ENCODE data around the gene CCER1.
A peak's percentile ranks its signal among the peaks of the same experiment; 100 is the strongest.

Gene CCER1

GRCh38 chr12:90964616-90965015 lies 9.6 kb upstream of the CCER1 start:
- DNase-seq: no peak

- no peak for DNase-seq
Measured at GRCh38 chr12:90963946-90964345, 9.0 kb upstream of the CCER1 start.

GRCh38 chr12:90961154-90961553 lies 6.2 kb upstream of the CCER1 start:
- DNase-seq: no peak

DNA sequence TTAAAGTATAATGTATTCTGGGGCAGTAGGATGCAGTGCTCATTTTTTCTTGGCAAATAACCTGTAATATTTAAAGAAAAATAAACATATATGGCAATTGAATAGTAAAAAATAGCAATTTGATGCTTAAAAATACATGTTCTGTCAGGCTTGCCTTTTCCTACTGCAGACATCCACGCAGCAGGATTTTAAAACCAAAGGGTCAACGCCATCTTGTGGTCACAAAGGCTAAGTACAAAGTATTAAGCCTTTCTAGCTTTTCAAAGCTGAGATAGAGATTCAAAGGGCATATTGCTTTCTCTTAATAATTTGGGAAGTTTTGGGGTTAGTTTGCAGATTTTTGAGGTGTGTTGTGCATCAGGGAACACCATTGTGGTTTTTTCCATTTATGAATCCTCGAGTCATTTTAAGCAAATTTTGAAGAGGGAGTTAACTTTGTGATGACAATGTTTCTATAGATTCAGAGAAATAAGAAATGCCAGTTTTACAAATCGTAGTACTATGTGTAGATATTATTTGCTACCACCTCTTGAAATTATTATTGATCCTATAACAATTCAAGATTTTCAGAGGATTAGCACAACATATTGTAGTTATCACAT lies 4.7 kb upstream of the CCER1 start:
- DNase-seq: peak; percentile 74

DNA sequence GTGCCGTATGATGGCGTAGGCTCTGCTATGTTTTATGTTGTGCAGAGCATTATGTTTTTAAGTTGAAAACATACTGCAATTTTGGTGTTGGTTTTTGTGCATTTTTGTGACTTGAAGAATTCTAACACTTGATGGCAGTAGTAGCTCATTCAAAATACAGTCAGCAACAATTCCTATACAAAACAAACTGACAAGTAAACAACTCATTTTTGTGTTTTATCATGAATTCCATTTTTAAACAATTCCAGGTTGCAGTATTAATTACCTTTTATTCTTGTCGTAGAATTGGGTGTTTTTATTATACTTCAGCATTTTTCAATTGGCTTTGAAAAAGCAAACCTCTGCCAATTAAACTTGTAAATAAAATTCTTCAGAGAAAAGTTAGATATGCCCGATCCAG lies 4.1 kb upstream of the CCER1 start:
- DNase-seq: peak; percentile 17

DNA sequence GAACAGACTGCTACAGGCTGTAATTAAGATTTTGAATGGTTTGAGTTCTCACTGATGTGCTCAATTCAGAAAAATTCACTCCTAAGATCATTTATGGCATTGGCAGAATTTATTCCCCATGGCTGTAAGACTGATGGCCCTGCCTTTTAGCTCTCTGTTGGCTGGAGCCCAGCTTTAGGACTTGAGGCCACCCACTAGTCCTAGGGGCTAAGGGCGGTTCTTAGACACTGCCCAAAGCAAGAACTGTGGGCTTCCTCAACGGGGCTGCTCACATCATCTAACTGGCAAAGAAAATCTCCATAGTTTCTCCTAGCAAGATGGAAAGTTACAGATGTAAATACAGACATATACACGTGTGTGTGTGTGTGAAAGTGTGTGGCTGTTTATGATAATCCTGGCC lies 3.4 kb upstream of the CCER1 start:
- DNase-seq: no peak

GRCh38 chr12:90954428-90954827 lies 548 bp downstream of the CCER1 start:
- no peak for DNase-seq

- DNase-seq: peak; percentile 30
Measured at GRCh38 chr12:90953956-90954421, 987 bp downstream of the CCER1 start.

GRCh38 chr12:90951432-90952105 lies 3.4 kb downstream of the CCER1 start:
- no peak for DNase-seq

DNA sequence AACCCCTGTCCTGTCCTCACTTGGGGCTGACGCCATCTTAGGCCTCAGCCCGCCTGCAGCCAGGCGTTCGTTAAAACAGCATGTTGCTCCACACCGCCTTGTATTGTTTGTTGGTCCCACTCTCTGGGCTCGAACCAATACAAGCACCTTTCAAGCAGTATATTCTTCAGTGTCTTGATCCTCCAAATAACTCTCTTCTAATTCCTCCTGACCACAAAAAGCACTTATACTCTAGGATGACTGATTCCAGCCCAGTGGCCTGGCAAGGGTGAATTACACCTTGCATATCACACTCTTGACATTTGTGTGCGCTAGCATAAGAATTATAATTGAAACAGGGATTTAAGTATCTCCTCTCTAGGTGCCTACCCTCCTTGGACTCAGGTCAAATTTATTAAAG lies 7.1 kb downstream of the CCER1 start:
- DNase-seq: no peak

GRCh38 chr12:90945070-90945649 lies 9.8 kb downstream of the CCER1 start:
- peak; percentile 75 for DNase-seq

GRCh38 chr12:90943255-90943654 lies 11.7 kb downstream of the CCER1 start:
- DNase-seq: no peak

DNA sequence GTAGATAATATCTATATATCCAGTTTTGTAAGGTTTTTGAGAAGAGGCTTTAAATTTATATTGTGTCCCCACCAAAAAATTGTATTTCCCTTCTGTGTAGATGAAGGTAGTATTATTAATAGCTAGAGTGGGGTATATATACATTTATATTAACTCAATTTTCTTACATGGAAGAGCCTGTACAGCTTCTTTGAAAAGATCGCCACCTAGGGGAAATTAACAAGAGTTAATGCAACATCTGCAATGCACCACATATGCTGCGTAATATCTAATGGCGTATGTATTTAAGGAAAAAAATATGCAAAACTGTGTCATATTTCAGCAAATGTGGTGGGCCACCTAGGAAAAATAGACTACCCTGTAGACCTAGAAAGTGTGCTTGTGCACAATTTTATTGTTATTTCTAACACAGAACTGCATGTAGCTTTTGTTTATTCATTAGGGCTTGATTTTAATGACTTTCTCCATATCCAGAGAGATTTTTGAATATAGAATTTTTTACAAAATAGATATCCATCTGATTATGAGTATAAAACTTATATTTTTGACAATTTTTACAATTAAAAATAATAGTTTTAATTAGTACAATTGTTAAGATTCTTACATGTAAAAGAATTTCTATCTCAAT lies 14.0 kb downstream of the CCER1 start:
- peak; percentile 84 for DNase-seq

- DNase-seq: no peak
Measured at GRCh38 chr12:90939382-90939781, 15.6 kb downstream of the CCER1 start.

DNA sequence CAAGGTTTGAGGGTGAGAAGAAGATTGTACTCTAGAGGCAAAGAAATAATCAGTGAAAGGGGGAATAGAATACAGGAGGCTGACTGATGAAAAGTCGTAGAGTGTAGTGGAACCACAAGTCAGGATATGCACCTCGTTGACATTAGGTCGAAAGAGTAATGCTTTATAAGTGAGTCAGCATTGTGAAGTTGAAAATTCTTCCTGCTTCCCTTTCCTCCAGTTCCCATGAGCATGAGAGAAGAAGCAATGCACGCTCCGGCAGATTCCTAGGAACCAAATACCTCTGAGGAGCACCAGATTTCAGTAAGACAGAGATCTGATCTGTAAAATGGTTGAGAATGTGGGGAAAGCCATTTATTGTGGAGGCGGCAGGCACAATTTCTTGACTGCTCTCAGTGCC lies 16.5 kb downstream of the CCER1 start:
- DNase-seq: no peak

DNA sequence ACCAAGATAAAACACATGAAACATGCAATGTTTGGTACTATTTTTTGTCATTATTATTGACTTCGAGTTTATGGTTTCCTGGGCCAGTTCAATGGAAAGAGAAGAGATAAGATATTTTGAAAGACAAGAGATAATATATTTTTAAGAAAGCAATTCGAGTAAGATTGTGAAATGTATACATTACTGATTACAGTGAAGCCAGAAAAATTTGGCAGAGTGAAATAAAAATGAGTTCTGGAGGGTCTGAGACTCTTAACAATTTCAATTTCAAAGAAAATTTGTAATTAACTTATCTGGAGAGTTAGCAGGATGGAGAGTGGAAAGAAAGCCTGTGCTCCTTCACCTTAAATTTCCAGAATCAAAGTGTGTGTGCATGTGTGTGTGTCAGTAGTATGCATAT lies 17.3 kb downstream of the CCER1 start:
- DNase-seq: no peak

DNA sequence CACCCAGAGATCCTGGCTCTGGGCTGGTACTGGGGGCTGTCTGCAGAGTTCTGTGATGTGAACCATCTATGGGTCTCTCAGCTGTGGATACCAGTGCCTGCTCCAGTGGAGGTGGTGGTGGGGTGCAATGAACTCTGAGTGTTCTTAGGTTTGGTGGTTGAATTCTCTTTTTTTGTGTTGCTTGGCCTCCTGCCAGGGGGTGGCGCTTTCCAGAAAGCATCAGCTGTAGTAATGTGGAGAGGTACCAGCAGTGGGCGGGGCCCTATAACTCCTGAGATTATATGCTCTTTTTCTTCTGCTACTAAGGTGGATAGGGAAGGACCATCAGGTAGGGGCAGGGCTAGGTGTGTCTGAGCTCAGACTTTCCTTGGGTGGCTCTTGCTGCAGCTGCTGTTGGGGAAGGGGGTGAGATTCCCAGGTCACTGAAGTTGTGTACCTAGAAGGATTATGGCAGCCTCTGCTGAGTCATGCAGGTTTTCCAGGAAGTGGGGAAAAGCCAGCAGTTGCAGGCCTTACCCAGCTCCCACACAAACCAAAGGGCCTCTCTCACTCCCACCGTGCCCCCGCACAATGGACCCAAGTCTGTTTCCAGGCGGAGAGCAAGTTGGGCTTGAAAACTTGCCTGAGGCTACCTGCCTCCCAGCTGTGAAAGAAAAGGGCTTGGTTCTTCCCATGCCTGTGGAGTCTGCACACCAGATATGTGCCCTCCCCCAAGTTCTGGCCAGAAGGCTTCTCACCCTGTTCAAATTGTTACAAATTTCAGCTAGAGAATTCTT lies 18.6 kb downstream of the CCER1 start:
- peak; percentile 20 for DNase-seq

- DNase-seq: no peak
Measured at GRCh38 chr12:90925562-90925961, 29.4 kb downstream of the CCER1 start.

GRCh38 chr12:90924406-90924805 lies 30.6 kb downstream of the CCER1 start:
- DNase-seq: no peak

DNA sequence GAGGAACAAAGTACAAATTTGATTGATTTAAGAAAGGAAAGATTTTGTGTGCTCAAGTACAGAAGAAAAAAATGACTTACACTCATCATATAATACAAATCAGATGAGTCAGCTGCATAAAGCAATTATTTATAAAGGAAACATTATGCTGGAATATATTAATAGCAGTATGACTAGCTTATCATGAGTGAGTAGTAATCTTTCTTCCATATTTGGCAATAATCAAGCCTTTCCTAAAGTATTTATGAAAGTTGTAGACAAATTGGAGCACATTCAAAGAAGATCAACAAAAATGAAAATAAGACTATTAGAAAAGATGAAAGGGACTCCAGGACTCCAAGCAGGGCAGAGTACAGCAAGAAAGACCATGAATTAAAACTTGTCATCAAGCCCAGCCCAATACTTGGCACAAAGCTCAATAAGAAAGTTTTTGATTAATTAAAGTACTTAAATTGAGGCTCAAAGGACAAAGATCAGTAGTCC lies 32.8 kb downstream of the CCER1 start:
- DNase-seq: no peak

- no peak for DNase-seq
Measured at GRCh38 chr12:90921536-90921935, 33.4 kb downstream of the CCER1 start.

DNA sequence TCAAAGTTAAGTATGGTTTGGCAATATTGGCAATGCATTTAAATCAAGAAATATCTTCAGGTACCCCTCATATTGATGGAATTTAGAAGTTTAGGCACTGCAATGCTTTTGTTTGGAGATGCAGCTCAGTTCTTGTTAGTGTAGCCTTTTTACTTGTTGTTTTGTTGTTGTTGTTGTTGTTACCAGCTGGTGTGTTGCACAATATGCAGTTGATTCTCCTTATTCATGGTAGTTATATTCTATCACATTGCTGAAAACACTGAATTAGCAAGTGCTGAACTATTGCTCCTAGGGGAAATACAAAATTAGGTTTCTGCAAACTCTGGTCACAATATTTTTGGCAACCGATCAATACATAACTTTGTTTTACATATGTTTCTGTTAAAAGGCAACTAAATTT lies 34.8 kb downstream of the CCER1 start:
- DNase-seq: no peak

- DNase-seq: no peak
Measured at GRCh38 chr12:90917431-90917830, 37.5 kb downstream of the CCER1 start.
